K562 (cell line): Measurements from ENCODE around the gene ENKD1. TPM values are rescaled to one million over a fixed set of nuclear protein-coding genes. Genes with fewer than 3 reads are reported as not detected.

ENCODE experiments used
- ATAC-seq: fragments of 200-7000 bp; cut with Tn5 transposase; 3 replicates; pipeline ENCODE4 v1.9.1; 2020; ENCODE audit warnings: moderate library complexity
- BruUV-seq: library from RNA; stranded (reverse); fragments of 400-500 nt; replicated peaks from 2 replicates; lab custom pipeline; 2021; lab: Mats Ljungman, UMichigan
- CTCF ChIA-PET: fragments of 300-600 bp; formaldehyde crosslinking; extraction: SDS; loops from one replicate; lab custom pipeline; 2021; ENCODE audit warnings: low intra/inter-chr PET ratio; lab: Yijun Ruan, JAX
- POLR2A ChIA-PET: fragments of 300-600, 350-650 bp; sonication (Branson Sonifier 250); formaldehyde crosslinking; extraction: SDS; loops from one replicate; lab custom pipeline; 2021; ENCODE audit warnings: antibody characterized with exemption, inconsistent platforms; lab: Yijun Ruan, JAX
- DNase-seq, 4 experiments: peaks; one replicate each; pipeline versions ENCODE4 v3.0.0 to v3.0.0-alpha.2; 2011 to 2018; ENCODE audit warnings: low spot score in 3 of 4, mixed read lengths in 3 of 4; ENCODE audit errors: extremely low read depth in 1 of 4
- FAIRE-seq: peaks from 2 replicates; lab custom pipeline; 2011; peaks lifted over from hg19 to GRCh38; lab: Jason Lieb, UNC
- H2AFZ ChIP-seq: 2 replicates; pipeline ENCODE4 v1.6.0; 2011; ENCODE audit warnings: low read depth, low read length, control low read depth, inconsistent platforms
- H3K27ac ChIP-seq: fragments of 200-600 bp; 3 replicates; pipeline ENCODE4 v1.8.0; 2011; ENCODE audit warnings: low read depth, mild to moderate bottlenecking, control low read depth, inconsistent platforms, low read length, moderate library complexity, mixed read lengths; ENCODE audit errors: extremely low read depth
- H3K27me3 ChIP-seq, 2 experiments: fragments of 300-600 bp in 1 of 2; 2 replicates in 1 of 2; 3 replicates in 1 of 2; pipeline versions ENCODE4 v1.6.0 to v1.8.0; 2011; ENCODE audit warnings: inconsistent platforms in 2 of 2, low read length in 2 of 2, mild to moderate bottlenecking in 1 of 2, mixed read lengths in 1 of 2, moderate library complexity in 1 of 2; ENCODE audit not compliant: control insufficient read depth in 2 of 2, insufficient read depth in 2 of 2
- H3K36me3 ChIP-seq: fragments of 300-600 bp; 3 replicates; pipeline ENCODE4 v1.8.0; 2011; ENCODE audit warnings: mild to moderate bottlenecking, low read length, inconsistent platforms; ENCODE audit not compliant: control insufficient read depth, insufficient read depth
- H3K4me1 ChIP-seq, 2 experiments: fragments of 200-600 bp in 1 of 2; replicated peaks in 1 of 2; 2 replicates in 1 of 2; 3 replicates in 1 of 2; pipeline versions ENCODE4 v1.5.1 to v1.8.0; 2011; ENCODE audit warnings: inconsistent platforms in 2 of 2, low read length in 2 of 2, mild to moderate bottlenecking in 1 of 2, mixed read lengths in 1 of 2, moderate library complexity in 1 of 2; ENCODE audit not compliant: control insufficient read depth in 2 of 2, insufficient read depth in 2 of 2
- H3K4me2 ChIP-seq: 2 replicates; pipeline ENCODE4 v1.6.1; 2011; ENCODE audit warnings: low read length, control low read depth, inconsistent platforms, mixed read lengths; ENCODE audit not compliant: insufficient read depth
- H3K4me3 ChIP-seq: fragments of 200-600 bp; sonication (generic), shearing (Covaris generic); 2 replicates; pipeline ENCODE4 v1.5.1; 2016; ENCODE audit warnings: control low read depth, inconsistent platforms
- H3K79me2 ChIP-seq: fragments of 200-600 bp; 3 replicates; pipeline ENCODE4 v1.8.0; 2011; ENCODE audit warnings: low read length, inconsistent platforms; ENCODE audit not compliant: control insufficient read depth, insufficient read depth
- H3K9ac ChIP-seq, 2 experiments: 2 replicates each; pipeline versions ENCODE4 v1.6.0 to v1.6.1; 2011; ENCODE audit warnings: low read depth in 2 of 2, low read length in 2 of 2, control low read depth in 1 of 2, inconsistent platforms in 1 of 2, mild to moderate bottlenecking in 1 of 2, mixed read lengths in 1 of 2; ENCODE audit not compliant: insufficient read depth in 1 of 2
- H3K9me1 ChIP-seq: one replicate; pipeline ENCODE4 v1.6.0; 2011; ENCODE audit warnings: inconsistent platforms, mild to moderate bottlenecking, low read length, moderate library complexity; ENCODE audit not compliant: control insufficient read depth, insufficient read depth
- H3K9me3 ChIP-seq: replicated peaks from 2 replicates; pipeline ENCODE4 v1.5.1; 2011; ENCODE audit warnings: low read depth, low read length, inconsistent platforms; ENCODE audit not compliant: control insufficient read depth, insufficient read depth
- H4K20me1 ChIP-seq: replicated peaks from 2 replicates; pipeline ENCODE4 v1.6.1; 2011; ENCODE audit warnings: low read length, inconsistent platforms, mixed read lengths; ENCODE audit not compliant: control insufficient read depth, insufficient read depth
- CREB3L1 ChIP-seq: fragments of 450-650 bp; IDR thresholded peaks from 2 replicates; pipeline ENCODE4 v1.6.1; 2014; ENCODE audit warnings: low read depth, mild to moderate bottlenecking, moderate library complexity, borderline replicate concordance
- ZNF121 ChIP-seq: sonication (generic); formaldehyde crosslinking; conservative IDR thresholded peaks from 2 replicates; pipeline ENCODE4 v1.8.0; 2022; ENCODE audit warnings: missing genetic modification reagents
- WGBS: fragments of 100-300 bp; shearing (Covaris generic); methylation state at CpG from one replicate; pipeline ENCODE4 v1.1.6; 2016; ENCODE audit warnings: low coverage, mixed read lengths; ENCODE audit not compliant: insufficient coverage; ENCODE audit errors: missing lambda C conversion rate; 5-methylcytosine and 5-hydroxymethylcytosine counted together
- in situ Hi-C: fragments of 300-500 bp; cut with MboI; formaldehyde crosslinking; loops from 4 replicates; pipeline ENCODE4 v1.15.0; 2018; ENCODE audit warnings: inconsistent platforms, mixed read lengths
- intact Hi-C: fragments of 100-400 bp; cut with micrococcal nuclease; formaldehyde crosslinking; loops from 2 replicates; pipeline ENCODE4 v1.14.2; 2022
- polyA plus RNA-seq, 8 experiments: library from polyadenylated mRNA; depleted of rRNA in 4 of 8; stranded (reverse) in 5 of 8; unstranded in 3 of 8; fragments of >200 nt; fragmentation: Nextera tagmentation in 2 of 8; fragmentation: Illumina TruSeq in 1 of 8; extraction: Ambion mirVana in 2 of 8; extraction: Trizol in 1 of 8; gene quantifications; 2 replicates each; pipeline versions ENCODE4 v1.2.1 to v1.2.3, GENCODE V29; 2011 to 2014; ENCODE audit warnings: inconsistent platforms in 1 of 8, missing spikeins in 1 of 8
- total RNA-seq, 7 experiments: library from RNA; depleted of rRNA in 6 of 7; stranded (reverse); fragments of >200 nt in 6 of 7; fragmentation: Illumina TruSeq in 2 of 7; extraction: Trizol in 2 of 7; gene quantifications; 2 replicates each; pipeline versions ENCODE4 v1.2.1 to v1.2.3, GENCODE V29; 2011 to 2021; ENCODE audit warnings: low replicate concordance in 1 of 7

The ENKD1 gene
- total and polyA plus RNA-seq, 9 of the 15 experiments (the other 6 are each of a cell fraction or from before 2014, with no cell fraction given): 1.1 to 26.9 (median 8.3) TPM

GRCh38 chr16:67679935-67680897 lies 13.7 kb upstream of the ENKD1 start:
- no peaks in the 10 kb centered on the region for H3K9me3 ChIP-seq
- no peaks in the 10 kb centered on the region; a peak in 2 of 5 replicates for H3K4me1 ChIP-seq
- no peak overlapping the region for H3K4me3 ChIP-seq
- intact Hi-C loops: no loop called here
- 77% methylated on average over 10 of the region's 10 CpGs for WGBS
- TF ChIP-seq ZNF121 (peak; percentile 77), CREB3L1 (no peak)
- ChIA-PET POLR2A (interaction anchor here (0.9 kb wide), 1 partner anchor 13 kb away, joined by 3 read pairs; no protein-coding TSS in a partner anchor), CTCF (no interaction called here)
- peaks cover 6% of the 10 kb centered on the region; the same call in 1 of the 2 replicates for H4K20me1 ChIP-seq
- H3K27me3 ChIP-seq: no peaks in the 10 kb centered on the region
- H3K9me1 ChIP-seq: peaks cover 2% of the 10 kb centered on the region
- H3K9ac ChIP-seq: no peak overlapping the region
- ATAC-seq (no peak), FAIRE-seq (no peak), DNase-seq (no peak)
- in situ Hi-C loops: loop anchor here (10.0 kb wide), 1 partner anchor 365 kb away; no protein-coding TSS in a partner anchor
- no peak overlapping the region for H3K4me2 ChIP-seq
- no TSS peak for BruUV-seq
- H3K79me2 ChIP-seq: no peaks in the 10 kb centered on the region
- no peak overlapping the region for H2AFZ ChIP-seq
- H3K36me3 ChIP-seq: peaks cover 25% of the 10 kb centered on the region; the same call in 2 of the 3 replicates
- H3K27ac ChIP-seq: no peak overlapping the region
